Fibroblast of lung (primary cell): ENCODE measurements around the gene KMT2B. TPM values are rescaled to one million over a fixed set of nuclear protein-coding genes. Genes with fewer than 3 reads are reported as not detected.

Source experiments
- DNase-seq, 2 donors: peaks; one replicate each; pipeline versions ENCODE4 v3.0.0 to v3.0.0-alpha.2; 2010; ENCODE audit warnings: low read depth in 2 of 2
- H2AFZ ChIP-seq: 2 replicates; pipeline ENCODE4 v1.5.1; 2012; ENCODE audit warnings: low read length, control low read depth, inconsistent platforms
- H3K27ac ChIP-seq: 2 replicates; pipeline ENCODE4 v1.5.1; 2011; ENCODE audit warnings: low read length, control low read depth; ENCODE audit not compliant: insufficient read depth
- H3K27me3 ChIP-seq: 2 replicates; pipeline ENCODE4 v1.5.1; 2011; ENCODE audit warnings: mild to moderate bottlenecking, low read length; ENCODE audit not compliant: control insufficient read depth, insufficient read depth
- H3K36me3 ChIP-seq: 2 replicates; pipeline ENCODE4 v1.5.1; 2011; ENCODE audit warnings: low read length; ENCODE audit not compliant: control insufficient read depth, insufficient read depth
- H3K4me1 ChIP-seq: 2 replicates; pipeline ENCODE4 v1.5.1; 2011; ENCODE audit warnings: low read length; ENCODE audit not compliant: control insufficient read depth, insufficient read depth; ENCODE audit errors: extremely low read depth
- H3K4me2 ChIP-seq: 2 replicates; pipeline ENCODE4 v1.5.1; 2011; ENCODE audit warnings: low read length, control low read depth; ENCODE audit not compliant: insufficient read depth; ENCODE audit errors: extremely low read depth
- H3K4me3 ChIP-seq, 4 experiments: fragments of 200-600 bp in 1 of 4; sonication (generic) in 1 of 4; replicated peaks in 1 of 4; 2 replicates each; pipeline ENCODE4 v1.5.1; 2011 to 2016; ENCODE audit warnings: low read length in 4 of 4, low read depth in 3 of 4, mild to moderate bottlenecking in 3 of 4, control low read depth in 2 of 4, inconsistent platforms in 1 of 4, mixed read lengths in 1 of 4; ENCODE audit not compliant: insufficient read depth in 1 of 4; ENCODE audit errors: control extremely low read depth in 1 of 4
- H3K79me2 ChIP-seq: 2 replicates; pipeline ENCODE4 v1.5.1; 2012; ENCODE audit warnings: mild to moderate bottlenecking, low read length, inconsistent platforms; ENCODE audit not compliant: control insufficient read depth, insufficient read depth
- H3K9ac ChIP-seq: 2 replicates; pipeline ENCODE4 v1.5.1; 2011; ENCODE audit warnings: mild to moderate bottlenecking, low read length, control low read depth; ENCODE audit not compliant: insufficient read depth
- H3K9me3 ChIP-seq: 2 replicates; pipeline ENCODE4 v1.5.1; 2012; ENCODE audit warnings: low read depth, low read length; ENCODE audit not compliant: control insufficient read depth, insufficient read depth
- H4K20me1 ChIP-seq: 2 replicates; pipeline ENCODE4 v1.5.1; 2011; ENCODE audit warnings: low read length; ENCODE audit not compliant: control insufficient read depth, insufficient read depth; ENCODE audit errors: extremely low read depth
- EZH2 ChIP-seq: IDR thresholded peaks from 2 replicates; pipeline ENCODE4 v1.5.1; 2012; ENCODE audit warnings: low read length, control low read depth, mild to moderate bottlenecking; ENCODE audit errors: missing control alignments
- polyA plus RNA-seq, 2 donors: library from polyadenylated mRNA; depleted of rRNA in 1 of 2; stranded (reverse) in 1 of 2; unstranded in 1 of 2; fragments of >200 nt; gene quantifications; 2 replicates each; pipeline ENCODE4 v1.2.1, GENCODE V29; 2011 to 2012; ENCODE audit warnings: missing spikeins in 1 of 2
- total RNA-seq: library from RNA; depleted of rRNA; stranded (reverse); fragments of >200 nt; gene quantifications from 2 replicates; pipeline ENCODE4 v1.2.1, GENCODE V29; 2014
- TF ChIP-seq, protein P1 (sequence below), 2 donors: IDR thresholded peaks in 1 of 2; conservative IDR thresholded peaks in 1 of 2; 1 replicate in 1 of 2; 2 replicates in 1 of 2; pipeline ENCODE4 v1.5.1; 2011 to 2012; ENCODE audit warnings: low read length in 2 of 2, control low read depth in 1 of 2, inconsistent platforms in 1 of 2, low read depth in 1 of 2, mild to moderate bottlenecking in 1 of 2

Gene KMT2B
- total and polyA plus RNA-seq, 2 donors (not counting 1 experiment from before 2014, with no cell fraction given) = 5.4 to 7.4 TPM

- TF ChIP-seq, protein P1, sequence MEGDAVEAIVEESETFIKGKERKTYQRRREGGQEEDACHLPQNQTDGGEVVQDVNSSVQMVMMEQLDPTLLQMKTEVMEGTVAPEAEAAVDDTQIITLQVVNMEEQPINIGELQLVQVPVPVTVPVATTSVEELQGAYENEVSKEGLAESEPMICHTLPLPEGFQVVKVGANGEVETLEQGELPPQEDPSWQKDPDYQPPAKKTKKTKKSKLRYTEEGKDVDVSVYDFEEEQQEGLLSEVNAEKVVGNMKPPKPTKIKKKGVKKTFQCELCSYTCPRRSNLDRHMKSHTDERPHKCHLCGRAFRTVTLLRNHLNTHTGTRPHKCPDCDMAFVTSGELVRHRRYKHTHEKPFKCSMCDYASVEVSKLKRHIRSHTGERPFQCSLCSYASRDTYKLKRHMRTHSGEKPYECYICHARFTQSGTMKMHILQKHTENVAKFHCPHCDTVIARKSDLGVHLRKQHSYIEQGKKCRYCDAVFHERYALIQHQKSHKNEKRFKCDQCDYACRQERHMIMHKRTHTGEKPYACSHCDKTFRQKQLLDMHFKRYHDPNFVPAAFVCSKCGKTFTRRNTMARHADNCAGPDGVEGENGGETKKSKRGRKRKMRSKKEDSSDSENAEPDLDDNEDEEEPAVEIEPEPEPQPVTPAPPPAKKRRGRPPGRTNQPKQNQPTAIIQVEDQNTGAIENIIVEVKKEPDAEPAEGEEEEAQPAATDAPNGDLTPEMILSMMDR (conservative IDR thresholded peaks at IDR 0.05 in 1 of 2, IDR thresholded peaks at IDR 0.05 in 1 of 2; ENCODE audit: low read depth in 1 of 2, low read length in 2 of 2) = no peak
- no peak for TF ChIP-seq EZH2
- Histone ChIP-seq H3K9me3 (no peaks in the 10 kb centered on the region), H3K36me3 (peaks cover 30% of the 10 kb centered on the region), H4K20me1 (no peaks in the 10 kb centered on the region), H2AFZ (no peak overlapping the region), H3K4me3 (peak overlapping the region in 3 of 4 experiments; percentile 73 to 87 (median 83)), H3K4me1 (peaks cover 17% of the 10 kb centered on the region), H3K79me2 (peaks cover 23% of the 10 kb centered on the region), H3K4me2 (peak overlapping the region; percentile 76), H3K27ac (peak overlapping the region; percentile 99), H3K27me3 (no peaks in the 10 kb centered on the region), H3K9ac (peak overlapping the region; percentile 94)
- DNase-seq = peak; percentile 96 to 98
These were observed 39.5 kb downstream of the KMT2B start for GRCh38 chr19:35757231-35757748.

DNA sequence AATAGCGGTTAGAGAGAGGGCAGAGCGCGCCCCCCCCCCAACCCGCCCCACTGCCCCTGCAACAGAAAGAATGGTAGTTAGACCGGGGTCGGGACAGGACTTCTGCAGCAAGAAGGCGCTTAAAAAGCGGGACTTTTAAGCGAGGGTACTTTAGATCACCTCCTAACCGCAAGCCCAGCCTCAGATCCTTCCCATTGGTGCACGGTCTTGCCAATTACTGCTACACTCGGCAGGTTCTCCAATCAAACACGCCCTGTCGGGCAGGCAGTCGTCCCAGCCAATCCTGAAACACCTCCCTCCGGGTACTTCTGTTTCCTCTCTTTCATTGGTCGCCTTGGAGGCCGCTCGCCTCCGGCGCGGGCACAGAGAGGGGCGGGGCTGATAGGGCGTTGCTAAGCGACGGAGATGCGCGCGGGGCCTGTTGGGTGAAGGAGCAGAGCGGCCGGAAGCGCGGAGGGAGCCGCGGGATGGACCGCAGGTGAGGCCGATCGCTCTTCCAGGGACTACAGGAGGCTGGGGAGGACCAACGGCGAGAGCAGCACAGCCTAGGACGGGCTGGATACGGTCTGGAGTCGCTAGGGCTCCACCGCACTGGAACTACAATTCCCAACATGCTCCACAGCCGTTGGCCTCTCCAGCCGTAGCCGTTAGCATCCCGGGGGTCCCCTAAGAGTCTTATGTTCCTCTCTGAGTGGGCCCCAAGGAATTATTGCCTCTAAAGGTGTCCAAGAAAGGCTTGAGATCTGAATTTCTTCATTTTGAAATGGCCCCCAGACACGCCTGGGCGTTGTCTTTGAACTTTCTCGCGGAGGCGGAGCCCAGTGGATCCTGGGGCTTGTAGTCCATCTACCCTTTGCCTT is 40.2 kb downstream of the KMT2B start, which contains the start of gene PROSER3:
PROSER3 (plus strand) TSS at position 428 of the 860 bp plus-strand sequence; CDS start at position 468, 40 bp downstream.
- Histone ChIP-seq H2AFZ (peak within 1 kb of the TSS; percentile 73), H3K27ac (peak within 1 kb of the TSS; percentile 99), H4K20me1 (no peaks in the 10 kb centered on the region), H3K9ac (peak within 1 kb of the TSS; percentile 94), H3K4me2 (peak within 1 kb of the TSS; percentile 76), H3K4me3 (peak within 1 kb of the TSS; percentile 85 to 98 (median 86)), H3K27me3 (no peaks in the 10 kb centered on the region), H3K36me3 (peaks cover 23% of the 10 kb centered on the region), H3K4me1 (peaks cover 17% of the 10 kb centered on the region), H3K79me2 (peaks cover 23% of the 10 kb centered on the region), H3K9me3 (no peaks in the 10 kb centered on the region)
- DNase-seq = peak; percentile 100
- no peak for TF ChIP-seq EZH2
- TF ChIP-seq, protein P1 (conservative IDR thresholded peaks at IDR 0.05 in 1 of 2, IDR thresholded peaks at IDR 0.05 in 1 of 2; ENCODE audit: low read depth in 1 of 2, low read length in 2 of 2) = no peak

DNA sequence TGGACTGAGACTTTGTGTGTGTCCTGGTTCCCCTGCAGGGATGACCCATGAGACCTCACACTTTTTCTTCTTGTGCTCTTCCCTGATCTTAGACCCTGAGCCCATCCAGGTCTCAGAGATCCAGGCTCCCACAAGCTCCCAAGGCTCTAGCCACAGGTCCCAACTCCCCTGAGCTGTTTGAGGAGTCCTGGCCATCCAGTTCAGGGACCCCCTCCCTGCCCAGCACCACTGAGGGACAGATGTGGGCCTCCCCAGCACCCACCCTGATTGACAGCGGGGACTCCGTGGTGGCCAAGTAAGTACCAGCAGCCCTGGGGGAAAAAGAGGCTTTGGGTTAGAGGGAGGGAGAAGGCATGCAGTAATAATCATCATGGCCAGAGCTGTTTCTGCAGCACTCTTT is 41.9 kb downstream of the KMT2B start:
- Histone ChIP-seq H3K79me2 (peaks cover 23% of the 10 kb centered on the region), H3K9me3 (no peaks in the 10 kb centered on the region)
- no peak for DNase-seq

More for the DNA sequence above, 41.9 kb downstream of the KMT2B start:
- Histone ChIP-seq H3K27me3 (no peaks in the 10 kb centered on the region), H3K36me3 (peaks cover 17% of the 10 kb centered on the region), H2AFZ (no peak overlapping the region), H3K9ac (no peak overlapping the region), H3K4me1 (peaks cover 17% of the 10 kb centered on the region), H4K20me1 (no peaks in the 10 kb centered on the region), H3K4me2 (no peak overlapping the region), H3K4me3 (peak overlapping the region in 1 of 4 experiments; percentile 98), H3K27ac (peak overlapping the region; percentile 8)
- TF ChIP-seq, protein P1 (conservative IDR thresholded peaks at IDR 0.05 in 1 of 2, IDR thresholded peaks at IDR 0.05 in 1 of 2; ENCODE audit: low read depth in 1 of 2, low read length in 2 of 2) = no peak
- no peak for TF ChIP-seq EZH2
